ENCODE data around the gene ANKRD12. TPM values are rescaled to one million over a fixed set of nuclear protein-coding genes. Genes with fewer than 3 reads are reported as not detected.
A peak's percentile ranks its signal among the peaks of the same experiment; 100 is the strongest.

Gene ANKRD12
- total RNA-seq (2021) = 42.2 to 44.7 TPM (median 43.4 TPM) in 3 replicates
- Bru-seq, nascent RNA = percentile 88 among the genes with signal in this experiment
- long read RNA-seq, experiment 1, full-length matches to known transcripts = 1 of 67 reads
- long read RNA-seq, experiment 1, partial matches to known transcripts = 19 of 67 reads
- long read RNA-seq, experiment 1, other reads (novel, unspliced or antisense) = 47 of 67 reads
- long read RNA-seq, experiment 2, partial matches to known transcripts = 10 of 16 reads
- long read RNA-seq, experiment 2, other reads (novel, unspliced or antisense) = 6 of 16 reads
- long read RNA-seq, experiment 3, partial matches to known transcripts = 9 of 33 reads
- long read RNA-seq, experiment 3, other reads (novel, unspliced or antisense) = 24 of 33 reads

GRCh38 chr18:9136315-9137155, at the start of gene ANKRD12:
Gene ANKRD12 (plus strand): TSS chr18:9136781. CDS start chr18:9182433, 45,652 bp downstream.
- DNase-seq (ENCODE audit: low spot score) = peak; percentile 93
- Mint-ChIP-seq H3K27me3 (ENCODE audit: low read depth) (no peaks in the 10 kb centered on the region), H3K9me3 (no peaks in the 10 kb centered on the region), H3K36me3 (peaks cover 20% of the 10 kb centered on the region), H3K4me1 (peaks cover 38% of the 10 kb centered on the region), H3K4me3 (peak within 1 kb of the TSS; percentile 91), H3K27ac (peak within 1 kb of the TSS; percentile 99)
- ChIA-PET CTCF (interaction anchor here (0.6 to 2.0 kb wide), 6 partner anchors 11 to 921 kb away, joined by 3 to 5 read pairs (median 4); partner anchors contain the start of gene TWSG1), POLR2A (interaction anchor here (0.7 to 2.4 kb wide), 7 partner anchors 12 to 341 kb away, joined by 3 to 10 read pairs (median 3); partner anchors contain the start of gene TWSG1)
- peak; percentile 74 for ATAC-seq
- TF ChIP-seq, protein P1, sequence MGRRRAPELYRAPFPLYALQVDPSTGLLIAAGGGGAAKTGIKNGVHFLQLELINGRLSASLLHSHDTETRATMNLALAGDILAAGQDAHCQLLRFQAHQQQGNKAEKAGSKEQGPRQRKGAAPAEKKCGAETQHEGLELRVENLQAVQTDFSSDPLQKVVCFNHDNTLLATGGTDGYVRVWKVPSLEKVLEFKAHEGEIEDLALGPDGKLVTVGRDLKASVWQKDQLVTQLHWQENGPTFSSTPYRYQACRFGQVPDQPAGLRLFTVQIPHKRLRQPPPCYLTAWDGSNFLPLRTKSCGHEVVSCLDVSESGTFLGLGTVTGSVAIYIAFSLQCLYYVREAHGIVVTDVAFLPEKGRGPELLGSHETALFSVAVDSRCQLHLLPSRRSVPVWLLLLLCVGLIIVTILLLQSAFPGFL (CRISPR knock-in tag; IDR thresholded peaks at IDR 0.05; ENCODE audit: borderline replicate concordance) = 0 out of 2 replicates have a peak, but pooled peaks have one; percentile 30
- TF ChIP-seq USF1 (CRISPR knock-in tag; IDR thresholded peaks at IDR 0.05) (peak; percentile 99), ZNF219 (CRISPR knock-in tag; IDR thresholded peaks at IDR 0.05; ENCODE audit: borderline replicate concordance) (0 out of 2 replicates have a peak, but pooled peaks have one; percentile 19), FOXP1 (CRISPR knock-in tag; IDR thresholded peaks at IDR 0.05; ENCODE audit: borderline replicate concordance) (no peak), SP1 (CRISPR knock-in tag; conservative IDR thresholded peaks at IDR 0.05) (peak; percentile 58), SOX15 (CRISPR knock-in tag; IDR thresholded peaks at IDR 0.05) (no peak), ZNF281 (CRISPR knock-in tag; IDR thresholded peaks at IDR 0.05) (no peak), CREM (CRISPR knock-in tag; IDR thresholded peaks at IDR 0.05) (0 out of 2 replicates have a peak, but pooled peaks have one; percentile 5), ZNF232 (CRISPR knock-in tag; IDR thresholded peaks at IDR 0.05) (0 out of 2 replicates have a peak, but pooled peaks have one; percentile 53), GABPB1 (CRISPR knock-in tag; IDR thresholded peaks at IDR 0.05) (peak; percentile 37), TEAD1 (CRISPR knock-in tag; IDR thresholded peaks at IDR 0.05) (0 out of 2 replicates have a peak, but pooled peaks have one; percentile 13), ZBTB43 (CRISPR knock-in tag; IDR thresholded peaks at IDR 0.05) (no peak), E2F1 (CRISPR knock-in tag; IDR thresholded peaks at IDR 0.05) (peak; percentile 9; the same call in 1 of the 2 replicates), NFYB (CRISPR knock-in tag; conservative IDR thresholded peaks at IDR 0.05; ENCODE audit: low read depth) (peak; percentile 87), EMX1 (CRISPR knock-in tag; IDR thresholded peaks at IDR 0.05) (0 out of 2 replicates have a peak, but pooled peaks have one; percentile 12), HMGXB4 (CRISPR knock-in tag; IDR thresholded peaks at IDR 0.05) (peak; percentile 76)
- TF ChIP-seq, protein P2, sequence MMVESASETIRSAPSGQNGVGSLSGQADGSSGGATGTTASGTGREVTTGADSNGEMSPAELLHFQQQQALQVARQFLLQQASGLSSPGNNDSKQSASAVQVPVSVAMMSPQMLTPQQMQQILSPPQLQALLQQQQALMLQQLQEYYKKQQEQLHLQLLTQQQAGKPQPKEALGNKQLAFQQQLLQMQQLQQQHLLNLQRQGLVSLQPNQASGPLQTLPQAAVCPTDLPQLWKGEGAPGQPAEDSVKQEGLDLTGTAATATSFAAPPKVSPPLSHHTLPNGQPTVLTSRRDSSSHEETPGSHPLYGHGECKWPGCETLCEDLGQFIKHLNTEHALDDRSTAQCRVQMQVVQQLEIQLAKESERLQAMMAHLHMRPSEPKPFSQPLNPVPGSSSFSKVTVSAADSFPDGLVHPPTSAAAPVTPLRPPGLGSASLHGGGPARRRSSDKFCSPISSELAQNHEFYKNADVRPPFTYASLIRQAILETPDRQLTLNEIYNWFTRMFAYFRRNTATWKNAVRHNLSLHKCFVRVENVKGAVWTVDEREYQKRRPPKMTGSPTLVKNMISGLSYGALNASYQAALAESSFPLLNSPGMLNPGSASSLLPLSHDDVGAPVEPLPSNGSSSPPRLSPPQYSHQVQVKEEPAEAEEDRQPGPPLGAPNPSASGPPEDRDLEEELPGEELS (CRISPR knock-in tag; IDR thresholded peaks at IDR 0.05) = peak; percentile 32; the same call in 1 of the 2 replicates
- TF ChIP-seq, protein P3, sequence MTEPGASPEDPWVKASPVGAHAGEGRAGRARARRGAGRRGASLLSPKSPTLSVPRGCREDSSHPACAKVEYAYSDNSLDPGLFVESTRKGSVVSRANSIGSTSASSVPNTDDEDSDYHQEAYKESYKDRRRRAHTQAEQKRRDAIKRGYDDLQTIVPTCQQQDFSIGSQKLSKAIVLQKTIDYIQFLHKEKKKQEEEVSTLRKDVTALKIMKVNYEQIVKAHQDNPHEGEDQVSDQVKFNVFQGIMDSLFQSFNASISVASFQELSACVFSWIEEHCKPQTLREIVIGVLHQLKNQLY (CRISPR knock-in tag; IDR thresholded peaks at IDR 0.05) = no peak
- TF ChIP-seq, protein P4, sequence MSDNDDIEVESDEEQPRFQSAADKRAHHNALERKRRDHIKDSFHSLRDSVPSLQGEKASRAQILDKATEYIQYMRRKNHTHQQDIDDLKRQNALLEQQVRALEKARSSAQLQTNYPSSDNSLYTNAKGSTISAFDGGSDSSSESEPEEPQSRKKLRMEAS (CRISPR knock-in tag; IDR thresholded peaks at IDR 0.05) = peak; percentile 70
- TF ChIP-seq, protein P5, sequence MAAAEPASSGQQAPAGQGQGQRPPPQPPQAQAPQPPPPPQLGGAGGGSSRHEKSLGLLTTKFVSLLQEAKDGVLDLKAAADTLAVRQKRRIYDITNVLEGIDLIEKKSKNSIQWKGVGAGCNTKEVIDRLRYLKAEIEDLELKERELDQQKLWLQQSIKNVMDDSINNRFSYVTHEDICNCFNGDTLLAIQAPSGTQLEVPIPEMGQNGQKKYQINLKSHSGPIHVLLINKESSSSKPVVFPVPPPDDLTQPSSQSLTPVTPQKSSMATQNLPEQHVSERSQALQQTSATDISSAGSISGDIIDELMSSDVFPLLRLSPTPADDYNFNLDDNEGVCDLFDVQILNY (CRISPR knock-in tag; IDR thresholded peaks at IDR 0.05) = peak; percentile 10; the same call in 1 of the 2 replicates
